ENCODE measurements around the gene CDC42BPB. TPM values are rescaled to one million over a fixed set of nuclear protein-coding genes. Genes with fewer than 3 reads are reported as not detected.

Gene CDC42BPB
- polyA plus RNA-seq, 1 donor (not counting 4 experiments of a cell fraction or from before 2014, with no cell fraction given): 41.3 TPM

DNA sequence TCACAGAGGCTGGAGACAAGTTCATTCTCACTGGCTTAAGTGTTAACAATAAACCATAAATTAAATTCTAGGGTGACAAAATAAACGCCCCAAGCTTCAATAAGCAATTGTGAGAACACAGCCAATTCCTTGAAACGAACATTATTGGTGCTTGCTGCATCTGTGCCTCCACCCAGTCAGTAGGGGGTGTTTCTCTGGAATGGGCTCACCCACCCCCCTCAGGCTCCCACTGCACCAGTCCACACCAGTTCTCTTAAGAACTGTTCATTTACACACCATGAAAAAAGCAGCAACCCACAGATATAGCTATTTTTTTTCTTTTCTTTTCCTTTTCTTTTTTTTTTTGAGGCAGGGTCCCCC lies 34.7 kb downstream of the CDC42BPB start:
- Histone ChIP-seq H3K9me3 (ENCODE audit: control insufficient read depth, low read depth, low read length) (no peaks in the 10 kb centered on the region), H3K4me3 (ENCODE audit: control insufficient read depth in 2 of 3, extremely low read depth in 1 of 3, insufficient read depth in 2 of 3, low read depth in 1 of 3, low read length in 3 of 3) (no peak overlapping the region), H3K9ac (ENCODE audit: control insufficient read depth, extremely low read depth, insufficient read depth, low read length) (no peak overlapping the region), H3K36me3 (ENCODE audit: control insufficient read depth in 2 of 2, extremely low read depth in 1 of 2, insufficient read depth in 2 of 2, low read length in 2 of 2) (peaks cover 0 to 7% of the 10 kb centered on the region in 2 experiments), H2AFZ (ENCODE audit: control insufficient read depth, low read length) (no peak overlapping the region), H4K20me1 (ENCODE audit: control insufficient read depth, extremely low read depth, insufficient read depth, low read length) (peaks cover 27% of the 10 kb centered on the region), H3K9me1 (ENCODE audit: control insufficient read depth, extremely low read depth, insufficient read depth, low read length) (peaks cover 6% of the 10 kb centered on the region), H3K4me1 (ENCODE audit: control insufficient read depth, extremely low read depth, insufficient read depth, low read length) (peaks cover 23% of the 10 kb centered on the region), H3K27me3 (ENCODE audit: control insufficient read depth, extremely low read depth, insufficient read depth, low read length) (no peaks in the 10 kb centered on the region), H3K79me2 (ENCODE audit: control insufficient read depth, insufficient read depth, low read length) (peaks cover 87% of the 10 kb centered on the region), H3K27ac (ENCODE audit: control insufficient read depth, insufficient read depth, low read length) (no peak overlapping the region), H3K4me2 (ENCODE audit: control insufficient read depth, extremely low read depth, insufficient read depth, low read depth, low read length) (no peak overlapping the region)
- DNase-seq (ENCODE audit: low read depth, low spot score) (no peak), FAIRE-seq (no peak)
- dilution Hi-C loops (cut with MboI; ENCODE audit: extremely low pct_ligation_motif_present, low sequenced_read_pairs): no loop called here
- TF ChIP-seq EZH2 (IDR thresholded peaks at IDR 0.05; ENCODE audit: low read length): no peak
- TF ChIP-seq, protein P1, sequence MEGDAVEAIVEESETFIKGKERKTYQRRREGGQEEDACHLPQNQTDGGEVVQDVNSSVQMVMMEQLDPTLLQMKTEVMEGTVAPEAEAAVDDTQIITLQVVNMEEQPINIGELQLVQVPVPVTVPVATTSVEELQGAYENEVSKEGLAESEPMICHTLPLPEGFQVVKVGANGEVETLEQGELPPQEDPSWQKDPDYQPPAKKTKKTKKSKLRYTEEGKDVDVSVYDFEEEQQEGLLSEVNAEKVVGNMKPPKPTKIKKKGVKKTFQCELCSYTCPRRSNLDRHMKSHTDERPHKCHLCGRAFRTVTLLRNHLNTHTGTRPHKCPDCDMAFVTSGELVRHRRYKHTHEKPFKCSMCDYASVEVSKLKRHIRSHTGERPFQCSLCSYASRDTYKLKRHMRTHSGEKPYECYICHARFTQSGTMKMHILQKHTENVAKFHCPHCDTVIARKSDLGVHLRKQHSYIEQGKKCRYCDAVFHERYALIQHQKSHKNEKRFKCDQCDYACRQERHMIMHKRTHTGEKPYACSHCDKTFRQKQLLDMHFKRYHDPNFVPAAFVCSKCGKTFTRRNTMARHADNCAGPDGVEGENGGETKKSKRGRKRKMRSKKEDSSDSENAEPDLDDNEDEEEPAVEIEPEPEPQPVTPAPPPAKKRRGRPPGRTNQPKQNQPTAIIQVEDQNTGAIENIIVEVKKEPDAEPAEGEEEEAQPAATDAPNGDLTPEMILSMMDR (optimal IDR thresholded peaks at IDR 0.05 in 1 of 3, IDR thresholded peaks at IDR 0.05 in 1 of 3, conservative IDR thresholded peaks at IDR 0.05 in 1 of 3; ENCODE audit: extremely low read depth in 1 of 3, insufficient read depth in 2 of 3, low read length in 3 of 3): no peak

- no peak overlapping the region for H3K4me3 ChIP-seq (ENCODE audit: control insufficient read depth in 2 of 3, extremely low read depth in 1 of 3, insufficient read depth in 2 of 3, low read depth in 1 of 3, low read length in 3 of 3)
- DNase-seq (ENCODE audit: low read depth, low spot score) (no peak), FAIRE-seq (no peak)
- no peak overlapping the region for H2AFZ ChIP-seq (ENCODE audit: control insufficient read depth, low read length)
- peak overlapping the region; percentile 46 for H3K4me2 ChIP-seq (ENCODE audit: control insufficient read depth, extremely low read depth, insufficient read depth, low read depth, low read length)
- H3K9me3 ChIP-seq (ENCODE audit: control insufficient read depth, low read depth, low read length): no peaks in the 10 kb centered on the region
- dilution Hi-C loops (cut with MboI; ENCODE audit: extremely low pct_ligation_motif_present, low sequenced_read_pairs): no loop called here
- H3K36me3 ChIP-seq (ENCODE audit: control insufficient read depth in 2 of 2, extremely low read depth in 1 of 2, insufficient read depth in 2 of 2, low read length in 2 of 2): peaks cover 0 to 7% of the 10 kb centered on the region in 2 experiments
- no peaks in the 10 kb centered on the region for H3K27me3 ChIP-seq (ENCODE audit: control insufficient read depth, extremely low read depth, insufficient read depth, low read length)
- H3K9ac ChIP-seq (ENCODE audit: control insufficient read depth, extremely low read depth, insufficient read depth, low read length): peak overlapping the region; percentile 10
- peaks cover 32% of the 10 kb centered on the region for H4K20me1 ChIP-seq (ENCODE audit: control insufficient read depth, extremely low read depth, insufficient read depth, low read length)
- H3K27ac ChIP-seq (ENCODE audit: control insufficient read depth, insufficient read depth, low read length): peak overlapping the region; percentile 23
- no peak for TF ChIP-seq EZH2 (IDR thresholded peaks at IDR 0.05; ENCODE audit: low read length)
- TF ChIP-seq, protein P1 (optimal IDR thresholded peaks at IDR 0.05 in 1 of 3, IDR thresholded peaks at IDR 0.05 in 1 of 3, conservative IDR thresholded peaks at IDR 0.05 in 1 of 3; ENCODE audit: extremely low read depth in 1 of 3, insufficient read depth in 2 of 3, low read length in 3 of 3): no peak
- H3K9me1 ChIP-seq (ENCODE audit: control insufficient read depth, extremely low read depth, insufficient read depth, low read length): peaks cover 6% of the 10 kb centered on the region
- H3K4me1 ChIP-seq (ENCODE audit: control insufficient read depth, extremely low read depth, insufficient read depth, low read length): peaks cover 23% of the 10 kb centered on the region
- H3K79me2 ChIP-seq (ENCODE audit: control insufficient read depth, insufficient read depth, low read length): peaks cover 87% of the 10 kb centered on the region
Measured at GRCh38 chr14:103022002-103022684, 35.2 kb downstream of the CDC42BPB start.
